ENCODE results near the gene CCDC149.
A peak's percentile ranks its signal among the peaks of the same experiment; 100 is the strongest.

The CCDC149 gene

DNA sequence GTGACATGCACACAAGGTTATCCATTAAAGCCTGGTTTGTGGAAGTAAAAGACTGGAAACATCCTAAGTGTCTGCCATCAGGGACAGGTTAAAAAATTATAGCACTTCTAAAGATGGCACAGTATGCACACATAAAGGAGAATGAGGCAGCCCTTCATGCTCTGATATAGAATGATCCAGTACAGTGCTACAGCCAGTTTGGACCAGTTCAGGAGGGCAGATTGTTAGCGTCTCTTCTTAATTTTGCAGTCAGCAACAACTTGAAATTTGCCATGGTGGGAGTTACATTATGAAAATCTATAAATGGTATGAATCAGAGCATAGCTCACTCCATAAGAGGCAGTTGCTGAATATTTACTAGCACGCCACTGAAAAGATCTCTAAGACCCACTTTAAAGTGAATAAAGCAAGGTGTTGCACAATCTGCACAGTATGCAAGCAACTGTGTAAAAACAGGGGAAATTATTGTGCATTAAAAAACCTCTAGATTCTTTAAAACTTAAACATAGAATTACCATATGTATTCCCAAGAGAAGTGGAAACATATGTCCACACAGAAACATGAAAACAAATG, 137.7 kb downstream of the CCDC149 start:
- Histone ChIP-seq H3K4me3 (peak overlapping the region; percentile 15; the same call in 1 of the 2 replicates), H3K27ac (peak overlapping the region; percentile 81), H3K36me3 (ENCODE audit: insufficient read depth, low read length) (no peaks in the 10 kb centered on the region), H3K9me3 (ENCODE audit: low read depth, low read length) (no peaks in the 10 kb centered on the region), H3K9ac (ENCODE audit: insufficient read length) (no peak overlapping the region)
- TF ChIP-seq EZH2 (IDR thresholded peaks at IDR 0.05) (no peak), POLR2AphosphoS5 (IDR thresholded peaks at IDR 0.05; ENCODE audit: borderline replicate concordance, low read depth, low read length) (no peak), FOXP2 (optimal IDR thresholded peaks at IDR 0.05; ENCODE audit: control extremely low read depth, extremely low read length, insufficient read depth) (no peak)
- DNase-seq (ENCODE audit: low read depth, low spot score), result peak; percentile 61

DNA sequence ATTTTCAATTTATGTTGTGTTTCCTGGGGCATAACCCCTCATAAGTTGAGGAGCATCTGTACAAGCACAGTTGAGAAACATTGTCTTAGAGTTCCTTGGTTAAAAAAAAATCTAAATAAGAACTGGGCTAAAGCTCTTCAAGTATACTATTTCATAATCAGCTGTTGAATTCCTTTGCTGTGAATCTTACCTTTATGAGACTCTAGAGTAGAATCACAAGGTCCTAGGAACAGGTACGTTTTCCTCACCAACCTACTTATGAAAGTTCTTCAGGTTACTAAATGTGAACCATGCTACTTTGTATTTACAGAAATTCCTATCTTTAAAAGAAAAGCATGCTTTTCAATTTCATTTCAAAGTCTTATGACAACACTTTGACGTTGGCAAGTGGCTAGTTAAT, 138.4 kb downstream of the CCDC149 start:
- peak overlapping the region; percentile 15; the same call in 1 of the 2 replicates for H3K4me3 ChIP-seq
- H3K9me3 ChIP-seq (ENCODE audit: low read depth, low read length), result no peaks in the 10 kb centered on the region
- H3K27ac ChIP-seq, result no peak overlapping the region
- TF ChIP-seq EZH2 (IDR thresholded peaks at IDR 0.05) (no peak), POLR2AphosphoS5 (IDR thresholded peaks at IDR 0.05; ENCODE audit: borderline replicate concordance, low read depth, low read length) (no peak), FOXP2 (optimal IDR thresholded peaks at IDR 0.05; ENCODE audit: control extremely low read depth, extremely low read length, insufficient read depth) (no peak)
- no peak for DNase-seq (ENCODE audit: low read depth, low spot score)
- no peaks in the 10 kb centered on the region for H3K36me3 ChIP-seq (ENCODE audit: insufficient read depth, low read length)
- no peak overlapping the region for H3K9ac ChIP-seq (ENCODE audit: insufficient read length)

DNA sequence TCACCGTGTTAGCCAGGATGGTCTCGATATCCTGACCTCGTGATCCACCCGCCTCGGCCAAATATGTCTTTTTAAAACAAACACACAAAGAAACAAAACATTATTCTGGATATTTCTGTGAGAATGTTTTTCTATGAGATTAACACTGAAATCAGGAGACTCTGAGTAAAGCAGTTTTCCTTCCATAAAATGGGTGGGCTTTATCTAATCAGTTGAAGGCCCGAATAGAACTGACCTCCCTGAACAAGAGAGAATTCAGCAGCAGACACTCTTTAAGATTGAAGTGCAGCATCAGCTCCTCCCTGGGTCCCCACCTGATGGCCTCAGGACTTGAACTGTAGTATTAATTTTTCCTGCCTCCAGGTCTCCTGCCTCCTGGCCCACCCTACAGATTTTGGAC, 139.9 kb downstream of the CCDC149 start:
- no peak for TF ChIP-seq POLR2AphosphoS5 (IDR thresholded peaks at IDR 0.05; ENCODE audit: borderline replicate concordance, low read depth, low read length)
- Histone ChIP-seq H3K36me3 (ENCODE audit: insufficient read depth, low read length) (no peaks in the 10 kb centered on the region), H3K4me3 (no peak overlapping the region), H3K9ac (ENCODE audit: insufficient read length) (no peak overlapping the region), H3K9me3 (ENCODE audit: low read depth, low read length) (no peaks in the 10 kb centered on the region), H3K27ac (no peak overlapping the region)
- DNase-seq (ENCODE audit: low read depth, low spot score), result no peak

DNA sequence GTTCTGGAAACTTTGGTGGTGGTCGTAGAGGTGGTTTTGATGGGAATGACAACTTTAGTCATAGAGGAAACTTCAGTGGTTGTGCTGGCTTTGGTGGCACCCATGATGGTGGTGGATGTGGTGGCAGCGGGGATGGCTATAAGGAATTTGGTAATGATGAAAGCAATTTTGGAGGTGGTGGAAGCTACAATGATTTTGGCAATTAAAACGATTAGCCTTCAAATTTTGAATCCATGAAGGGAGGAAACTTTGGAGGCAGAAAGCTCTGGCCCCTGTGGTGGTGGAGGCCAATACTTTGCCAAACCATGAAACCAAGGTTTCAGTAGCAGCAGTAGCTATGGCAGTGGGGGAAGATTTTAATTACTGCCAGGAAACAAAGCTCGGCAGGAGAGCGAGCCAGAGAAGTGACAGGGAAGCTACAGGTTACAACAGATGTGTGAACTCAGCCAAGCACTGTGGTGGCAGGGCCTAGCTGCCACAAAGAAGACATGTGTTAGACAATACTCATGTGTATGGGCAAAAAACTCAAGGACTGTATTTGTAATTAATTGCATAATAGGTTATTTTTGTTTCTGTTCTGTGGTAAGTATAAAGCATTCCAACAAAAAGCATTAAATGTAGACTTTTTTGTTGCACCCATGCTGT, 140.7 kb downstream of the CCDC149 start:
- H3K27ac ChIP-seq, result no peak overlapping the region
- no peak for TF ChIP-seq EZH2 (IDR thresholded peaks at IDR 0.05)
- no peak for DNase-seq (ENCODE audit: low read depth, low spot score)
- no peak overlapping the region for H3K4me3 ChIP-seq
- H3K9ac ChIP-seq (ENCODE audit: insufficient read length), result no peak overlapping the region
- no peaks in the 10 kb centered on the region for H3K9me3 ChIP-seq (ENCODE audit: low read depth, low read length)
- H3K36me3 ChIP-seq (ENCODE audit: insufficient read depth, low read length), result no peaks in the 10 kb centered on the region

DNA sequence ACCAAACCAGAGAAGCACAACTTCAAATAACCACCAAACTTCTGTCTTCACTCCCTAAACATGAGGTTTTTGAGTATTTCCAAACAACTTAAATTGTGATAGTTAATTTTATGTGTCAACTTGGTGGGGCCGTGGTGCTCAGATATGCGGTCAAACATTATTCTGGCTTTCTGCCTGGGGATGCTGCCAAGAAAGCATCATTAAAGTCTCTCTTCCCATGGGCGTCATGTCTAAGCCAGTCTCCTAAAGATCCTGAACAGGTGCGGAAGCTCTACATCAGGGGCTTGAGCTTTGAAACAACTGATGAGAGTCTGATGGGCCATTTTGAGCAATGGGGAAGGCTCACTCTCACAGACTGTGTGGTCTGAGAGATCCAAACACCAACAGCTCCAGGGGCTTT, 141.6 kb downstream of the CCDC149 start:
- H3K9me3 ChIP-seq (ENCODE audit: low read depth, low read length), result no peaks in the 10 kb centered on the region
- no peak for DNase-seq (ENCODE audit: low read depth, low spot score)
- no peak overlapping the region for H3K9ac ChIP-seq (ENCODE audit: insufficient read length)
- H3K27ac ChIP-seq, result no peak overlapping the region
- no peaks in the 10 kb centered on the region for H3K36me3 ChIP-seq (ENCODE audit: insufficient read depth, low read length)
- TF ChIP-seq POLR2AphosphoS5 (IDR thresholded peaks at IDR 0.05; ENCODE audit: borderline replicate concordance, low read depth, low read length), result no peak
- no peak for TF ChIP-seq FOXP2 (optimal IDR thresholded peaks at IDR 0.05; ENCODE audit: control extremely low read depth, extremely low read length, insufficient read depth)
- TF ChIP-seq EZH2 (IDR thresholded peaks at IDR 0.05), result no peak
- H3K4me3 ChIP-seq, result no peak overlapping the region

DNA sequence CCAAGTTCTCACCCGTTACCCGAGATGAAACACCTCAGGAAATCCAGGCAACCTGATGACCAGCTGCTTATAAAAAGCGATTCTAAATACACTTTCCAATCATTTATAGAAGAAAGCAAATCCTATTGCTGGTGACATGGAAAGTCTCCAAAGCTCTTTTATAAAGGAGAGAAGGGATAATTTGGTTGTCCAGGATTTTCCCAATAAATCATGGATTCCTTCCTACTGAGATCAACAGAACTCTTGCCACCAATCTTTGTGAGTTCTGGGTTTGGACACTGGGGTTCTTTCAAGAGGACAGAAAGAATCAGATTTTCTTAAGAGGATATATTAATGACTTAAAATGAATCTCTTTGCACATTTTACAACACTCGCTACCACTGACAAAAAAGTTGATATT, 142.2 kb downstream of the CCDC149 start:
- Histone ChIP-seq H3K9ac (ENCODE audit: insufficient read length) (no peak overlapping the region), H3K9me3 (ENCODE audit: low read depth, low read length) (no peaks in the 10 kb centered on the region), H3K27ac (no peak overlapping the region), H3K36me3 (ENCODE audit: insufficient read depth, low read length) (no peaks in the 10 kb centered on the region), H3K4me3 (no peak overlapping the region)
- DNase-seq (ENCODE audit: low read depth, low spot score), result no peak
- TF ChIP-seq EZH2 (IDR thresholded peaks at IDR 0.05) (no peak), FOXP2 (optimal IDR thresholded peaks at IDR 0.05; ENCODE audit: control extremely low read depth, extremely low read length, insufficient read depth) (no peak), POLR2AphosphoS5 (IDR thresholded peaks at IDR 0.05; ENCODE audit: borderline replicate concordance, low read depth, low read length) (no peak)

DNA sequence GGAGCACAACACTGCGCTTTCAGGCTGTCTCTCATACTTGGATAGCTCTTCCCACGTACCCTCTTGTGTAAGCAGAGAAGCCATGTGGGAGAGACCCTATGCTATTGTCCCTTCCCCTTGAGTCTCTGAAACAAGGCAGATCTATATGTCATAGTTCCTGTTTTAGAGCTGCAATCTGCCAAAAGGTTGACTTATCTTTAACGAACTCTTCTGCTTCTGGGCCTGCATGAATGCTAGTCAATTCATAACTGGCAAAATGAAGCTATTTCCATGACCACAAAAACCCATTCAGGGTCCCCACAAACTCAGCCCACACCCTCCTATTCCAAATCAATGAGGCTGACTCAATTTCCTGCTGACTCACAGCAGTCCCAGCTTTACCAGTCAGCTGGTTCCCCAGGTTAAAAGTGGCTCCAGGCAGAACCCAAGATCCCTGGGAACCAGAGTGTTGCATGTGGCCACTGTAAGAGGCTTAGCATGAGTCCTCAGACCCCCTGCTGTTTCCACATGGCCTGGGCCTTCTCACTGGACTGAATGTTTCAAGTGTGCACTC, 142.7 kb downstream of the CCDC149 start:
- peak overlapping the region; percentile 30; the same call in 1 of the 2 replicates for H3K27ac ChIP-seq
- TF ChIP-seq EZH2 (IDR thresholded peaks at IDR 0.05) (no peak), POLR2AphosphoS5 (IDR thresholded peaks at IDR 0.05; ENCODE audit: borderline replicate concordance, low read depth, low read length) (no peak), FOXP2 (optimal IDR thresholded peaks at IDR 0.05; ENCODE audit: control extremely low read depth, extremely low read length, insufficient read depth) (no peak)
- no peak overlapping the region for H3K9ac ChIP-seq (ENCODE audit: insufficient read length)
- DNase-seq (ENCODE audit: low read depth, low spot score), result no peak
- no peaks in the 10 kb centered on the region for H3K36me3 ChIP-seq (ENCODE audit: insufficient read depth, low read length)
- H3K9me3 ChIP-seq (ENCODE audit: low read depth, low read length), result no peaks in the 10 kb centered on the region
- no peak overlapping the region for H3K4me3 ChIP-seq

DNA sequence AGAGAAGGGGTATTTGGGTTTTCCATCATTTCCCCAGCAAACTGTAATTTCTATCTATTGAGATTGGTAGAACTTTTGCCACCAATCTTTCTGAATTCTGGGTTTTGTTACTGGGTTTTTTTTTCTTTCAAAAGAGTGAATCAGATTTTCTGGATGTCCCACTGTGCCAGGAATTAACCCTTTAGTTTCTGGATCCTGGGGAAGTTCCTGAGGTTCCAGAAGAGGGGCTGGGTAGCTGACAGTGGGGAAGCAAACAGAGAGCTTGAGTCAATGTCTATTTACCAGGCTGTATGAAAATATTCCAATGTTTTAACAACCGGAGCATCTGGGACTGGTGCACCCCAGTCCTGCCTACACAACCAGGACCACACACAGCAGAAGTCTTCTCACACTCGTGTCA, 143.3 kb downstream of the CCDC149 start:
- TF ChIP-seq FOXP2 (optimal IDR thresholded peaks at IDR 0.05; ENCODE audit: control extremely low read depth, extremely low read length, insufficient read depth) (no peak), EZH2 (IDR thresholded peaks at IDR 0.05) (no peak), POLR2AphosphoS5 (IDR thresholded peaks at IDR 0.05; ENCODE audit: borderline replicate concordance, low read depth, low read length) (no peak)
- Histone ChIP-seq H3K9ac (ENCODE audit: insufficient read length) (no peak overlapping the region), H3K27ac (peak overlapping the region; percentile 30; the same call in 1 of the 2 replicates), H3K4me3 (no peak overlapping the region), H3K9me3 (ENCODE audit: low read depth, low read length) (no peaks in the 10 kb centered on the region), H3K36me3 (ENCODE audit: insufficient read depth, low read length) (no peaks in the 10 kb centered on the region)
- no peak for DNase-seq (ENCODE audit: low read depth, low spot score)

DNA sequence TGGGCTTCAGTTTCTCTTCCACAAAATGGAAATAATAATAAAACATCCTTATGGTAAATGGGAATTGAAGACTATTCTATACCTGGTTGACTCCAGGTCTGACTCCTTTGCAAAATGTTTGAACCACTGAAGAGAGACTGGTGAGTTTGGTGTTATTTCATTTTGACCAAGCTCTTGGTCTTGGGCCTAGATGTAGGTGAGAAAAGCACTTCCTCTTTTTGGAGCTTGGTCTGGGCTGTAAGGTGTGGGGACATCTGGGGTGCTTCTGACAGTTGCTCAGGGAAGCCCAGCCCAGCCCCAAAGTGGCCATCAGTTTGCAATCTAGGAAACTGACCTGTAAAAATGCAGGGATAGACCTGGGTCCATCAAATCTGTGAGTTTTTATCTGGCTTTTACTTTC, 144.2 kb downstream of the CCDC149 start:
- Histone ChIP-seq H3K9me3 (ENCODE audit: low read depth, low read length) (no peaks in the 10 kb centered on the region), H3K27ac (no peak overlapping the region), H3K36me3 (ENCODE audit: insufficient read depth, low read length) (no peaks in the 10 kb centered on the region), H3K9ac (ENCODE audit: insufficient read length) (no peak overlapping the region), H3K4me3 (no peak overlapping the region)
- TF ChIP-seq FOXP2 (optimal IDR thresholded peaks at IDR 0.05; ENCODE audit: control extremely low read depth, extremely low read length, insufficient read depth) (no peak), EZH2 (IDR thresholded peaks at IDR 0.05) (no peak), POLR2AphosphoS5 (IDR thresholded peaks at IDR 0.05; ENCODE audit: borderline replicate concordance, low read depth, low read length) (no peak)
- DNase-seq (ENCODE audit: low read depth, low spot score), result no peak

Data from SK-N-MC (cell line).